Eye (tissue), 1 donor: ENCODE measurements around the gene BCCIP.

Experiments
- DNase-seq: peaks from one replicate; pipeline ENCODE4 v3.0.0-alpha.2; 2015

Gene BCCIP

DNA sequence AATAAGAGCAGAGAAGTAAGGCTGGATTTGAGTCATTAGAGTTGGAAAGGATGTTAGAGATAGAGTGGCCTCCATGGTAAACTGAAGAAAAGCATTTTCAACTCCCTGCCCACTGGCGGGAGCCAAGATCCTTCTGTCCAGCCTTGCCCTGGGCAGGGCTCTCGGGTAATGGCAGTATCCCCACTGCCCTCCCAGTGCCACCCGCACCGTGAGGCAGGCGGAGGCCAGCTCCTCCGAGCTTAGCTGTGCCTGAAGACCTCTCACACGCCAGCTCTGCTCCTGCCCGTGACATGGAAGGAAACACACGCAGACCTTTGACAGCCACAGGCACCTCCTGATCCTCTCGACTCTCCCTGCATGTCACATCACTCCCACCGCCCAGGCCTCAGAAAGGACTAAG lies 22.3 kb downstream of the BCCIP start:
- DNase-seq: no peak

GRCh38 chr10:125846894-125847293 lies 23.5 kb downstream of the BCCIP start:
- no peak for DNase-seq

- no peak for DNase-seq
These were observed 25.0 kb downstream of the BCCIP start for GRCh38 chr10:125848371-125848770.

GRCh38 chr10:125848857-125849256 lies 25.5 kb downstream of the BCCIP start:
- no peak for DNase-seq

GRCh38 chr10:125849448-125849847 lies 26.1 kb downstream of the BCCIP start:
- no peak for DNase-seq

GRCh38 chr10:125850766-125851731 lies 27.7 kb downstream of the BCCIP start:
- DNase-seq: peak; percentile 19

GRCh38 chr10:125852487-125852886 lies 29.1 kb downstream of the BCCIP start:
- no peak for DNase-seq

DNA sequence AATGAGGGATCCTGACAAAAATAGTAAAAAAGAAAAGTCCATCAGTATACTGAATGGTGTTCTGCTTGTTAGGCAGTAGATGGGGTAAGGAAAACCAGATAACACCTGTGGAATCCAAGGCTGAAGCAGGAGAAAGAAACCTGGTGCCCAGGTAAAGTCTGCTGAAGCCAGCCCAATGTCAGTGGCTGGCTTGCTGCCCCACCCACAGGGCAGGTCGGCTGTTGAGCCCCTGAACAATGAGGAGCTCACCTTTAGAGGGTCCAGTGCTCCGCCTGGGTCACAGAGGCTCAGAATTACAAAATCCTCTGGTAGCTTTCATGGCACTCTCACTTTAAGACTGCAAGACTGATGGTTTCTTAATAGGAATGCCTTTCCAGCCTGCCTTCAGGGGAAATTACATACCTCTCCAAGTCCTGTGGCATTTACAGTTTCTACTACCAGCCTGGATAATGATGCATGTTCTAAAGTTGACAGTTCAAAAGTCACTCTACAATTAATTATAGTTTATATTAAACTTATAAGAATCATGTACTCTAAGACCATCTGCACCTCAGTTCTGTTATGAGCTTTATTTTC lies 33.9 kb downstream of the BCCIP start:
- DNase-seq: no peak

- DNase-seq: no peak
These were observed 35.9 kb downstream of the BCCIP start for GRCh38 chr10:125859128-125859817.

DNA sequence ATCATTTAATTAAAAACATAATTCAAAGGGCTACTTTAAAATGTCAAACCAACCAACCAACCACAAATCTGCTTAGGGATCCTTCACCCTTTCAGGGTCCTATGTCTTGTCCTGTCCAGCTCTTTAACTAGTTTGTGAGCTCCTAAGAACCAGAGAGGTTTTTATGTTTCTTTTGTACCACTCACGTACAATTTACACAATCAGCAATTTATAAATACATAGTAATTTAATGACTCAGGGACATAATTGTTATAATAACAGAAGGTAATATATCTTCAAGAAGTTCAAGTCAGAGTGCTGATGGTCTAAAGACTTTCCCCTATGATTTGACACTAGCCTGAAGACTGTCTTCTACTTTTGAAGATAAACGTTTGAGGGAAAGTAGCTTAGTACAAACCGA lies 41.8 kb downstream of the BCCIP start:
- no peak for DNase-seq

- no peak for DNase-seq
These were observed 43.2 kb downstream of the BCCIP start for GRCh38 chr10:125866421-125867029.

DNA sequence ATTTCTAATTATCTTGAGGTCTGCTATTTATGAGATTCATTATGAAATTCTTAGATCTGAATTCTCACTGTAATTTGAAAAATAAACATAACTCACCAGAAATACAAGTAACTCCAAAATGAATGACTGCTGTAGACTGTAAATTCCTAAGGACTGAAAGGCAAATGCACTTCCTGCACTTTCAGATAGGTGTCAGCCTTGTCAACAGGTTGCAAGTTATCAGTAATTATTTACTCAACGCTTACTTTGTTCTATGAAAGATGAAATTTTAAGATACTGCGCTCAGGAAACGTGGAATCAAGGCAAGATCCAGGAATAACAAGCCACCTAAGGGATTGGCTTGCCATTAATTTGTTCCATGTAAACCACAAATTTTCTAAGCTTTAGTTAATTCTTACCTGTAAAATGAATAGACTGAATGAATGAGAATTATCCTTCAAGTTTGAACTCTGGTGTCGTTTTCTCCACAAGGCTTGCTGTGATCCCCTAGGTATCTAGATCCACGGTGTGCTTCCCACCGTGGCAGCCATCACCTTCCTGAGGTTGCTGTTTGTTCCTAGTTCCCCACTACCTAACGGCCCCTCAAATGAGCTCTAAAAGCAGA lies 45.1 kb downstream of the BCCIP start:
- DNase-seq: peak; percentile 67

- DNase-seq: no peak
These were observed 48.0 kb downstream of the BCCIP start for GRCh38 chr10:125871338-125871737.

DNA sequence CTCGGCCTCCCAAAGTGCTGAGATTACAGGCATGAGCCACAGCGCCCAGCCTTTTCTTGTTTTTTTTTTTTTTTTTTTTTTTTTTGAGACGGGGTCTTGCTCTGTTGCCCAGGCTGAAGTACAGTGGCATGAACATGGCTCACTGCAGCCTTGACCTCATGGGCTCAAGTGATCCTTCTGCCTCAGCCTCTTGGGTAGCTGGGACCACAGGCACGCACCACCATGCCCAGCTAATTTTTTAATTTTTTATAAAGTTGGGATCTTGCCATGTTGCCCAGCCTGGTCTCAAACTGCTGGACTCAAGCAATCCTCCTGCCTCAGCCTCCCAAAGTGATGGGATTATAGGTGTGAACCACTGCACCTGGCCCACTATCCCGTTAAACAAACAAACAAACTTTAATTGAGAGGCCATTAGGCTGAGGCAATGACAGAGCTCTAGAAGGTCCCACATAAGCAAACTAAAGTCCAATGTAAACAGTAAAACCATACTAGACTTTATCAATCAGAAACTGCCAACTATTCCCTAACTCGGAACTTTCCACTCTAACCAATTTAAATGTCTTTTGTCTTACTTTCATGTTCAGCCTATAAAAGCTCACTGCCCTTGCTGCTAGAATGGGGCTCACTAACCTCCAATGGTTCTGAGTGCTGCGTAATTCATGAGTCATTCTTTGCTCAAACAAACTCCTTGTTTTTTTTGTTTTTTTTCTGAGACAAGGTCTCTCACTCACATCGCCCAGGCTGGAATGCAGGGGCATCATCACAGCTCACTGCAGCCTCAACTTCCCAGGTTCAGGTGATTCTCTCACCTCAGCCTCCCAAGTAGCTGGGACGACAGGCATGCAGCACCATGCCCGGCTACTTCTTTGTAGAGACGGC lies 55.9 kb downstream of the BCCIP start:
- no peak for DNase-seq

DNA sequence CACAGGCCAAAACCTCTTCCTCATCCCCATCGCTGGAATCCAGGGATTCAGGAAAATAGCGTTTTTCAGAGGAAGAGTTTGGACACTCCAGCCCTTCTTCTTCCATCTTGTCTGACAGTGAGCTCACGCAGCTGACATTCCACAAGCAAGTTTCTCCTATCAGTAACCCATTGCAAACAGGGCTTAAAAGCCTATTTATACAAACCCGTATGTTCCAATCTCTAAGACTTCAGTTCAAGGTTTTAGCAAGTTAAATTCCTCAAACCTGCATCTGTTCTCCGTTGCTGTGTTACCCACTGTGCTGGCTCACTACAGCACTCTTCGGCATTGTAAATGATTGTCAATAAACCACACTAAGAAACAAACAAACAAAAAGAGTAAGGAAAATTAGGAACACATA lies 57.4 kb downstream of the BCCIP start:
- peak; percentile 46 for DNase-seq

DNA sequence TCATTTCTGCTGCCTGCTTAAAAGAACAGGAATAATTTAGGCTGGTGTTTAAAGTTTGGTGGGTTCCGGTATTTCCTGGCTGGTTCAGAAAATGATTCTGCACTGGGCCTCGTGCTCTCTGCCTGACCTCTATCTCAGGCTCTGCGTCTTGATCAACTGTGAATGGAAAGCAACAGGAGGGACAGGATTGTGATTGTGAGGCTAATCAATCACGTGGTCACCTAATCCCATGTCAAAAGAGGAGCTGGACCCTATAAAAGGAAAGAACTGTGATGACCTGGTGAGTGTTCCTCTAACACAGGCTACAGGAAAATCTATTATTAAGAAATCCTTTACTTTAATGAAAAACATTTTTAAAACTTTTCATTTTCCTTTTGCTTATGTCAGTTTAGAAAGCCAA lies 57.8 kb downstream of the BCCIP start, which contains the start of gene DHX32:
TSS of gene DHX32 (minus strand) at position 101 of the 400 bp plus-strand sequence. CDS start 468 bp downstream, outside the sequence.
- peak; percentile 85 for DNase-seq

GRCh38 chr10:125882596-125882995 lies 59.2 kb downstream of the BCCIP start:
- DNase-seq: no peak

DNA sequence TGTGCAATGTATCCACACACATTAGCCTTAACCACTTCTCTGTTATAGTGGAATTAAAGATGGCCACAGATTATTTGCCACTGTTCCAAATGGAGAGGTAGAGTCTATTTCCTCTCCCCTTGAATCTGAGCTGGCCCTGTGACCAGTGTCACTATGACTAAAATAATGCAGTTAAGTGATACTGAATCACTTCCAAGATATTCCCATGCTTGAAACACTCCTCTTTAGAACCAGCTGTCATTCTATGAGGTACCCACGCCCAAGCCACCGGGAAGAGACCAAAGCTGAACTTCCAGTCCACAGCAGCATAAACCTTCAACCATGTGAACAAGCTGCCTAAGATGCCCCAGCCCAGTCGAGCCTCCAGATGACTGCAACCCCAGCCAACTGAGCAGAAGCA lies 59.9 kb downstream of the BCCIP start:
- no peak for DNase-seq
